GM12864 (cell line): ENCODE measurements around the gene DOCK2.
A peak's percentile ranks its signal among the peaks of the same experiment; 100 is the strongest.

Experiments
- DNase-seq: peaks from one replicate; pipeline ENCODE4 v3.0.0-alpha.2; 2011; ENCODE audit warnings: low read depth
- H3K4me3 ChIP-seq: 2 replicates; pipeline ENCODE4 v1.5.1; 2011; ENCODE audit warnings: mild to moderate bottlenecking, low read depth, low read length, control low read depth
- TF ChIP-seq, protein P1 (sequence below): IDR thresholded peaks from 2 replicates; pipeline ENCODE4 v1.5.1; 2011; ENCODE audit warnings: low read depth, mild to moderate bottlenecking, moderate library complexity, low read length, control low read depth, inconsistent platforms; ENCODE audit errors: missing control alignments

Gene DOCK2

DNA sequence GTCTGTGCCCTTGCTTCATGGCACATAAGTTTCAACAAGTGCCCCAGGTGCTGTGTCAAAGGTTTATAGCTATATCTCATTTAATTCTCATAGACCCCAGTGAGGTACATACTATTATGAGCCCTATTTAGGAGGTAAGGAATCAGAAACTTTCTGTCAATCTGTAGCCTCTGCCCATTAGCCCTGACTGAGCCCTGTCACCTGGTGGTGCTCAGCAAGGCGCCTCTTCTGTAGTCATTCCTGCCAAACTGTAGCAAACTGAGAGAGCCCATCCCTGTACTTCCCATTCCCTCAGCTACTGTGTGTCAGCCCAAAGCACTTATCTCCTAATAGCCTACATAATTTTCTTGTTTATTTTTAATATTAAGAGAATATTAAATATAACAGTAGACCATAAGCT is 422.1 kb downstream of the DOCK2 start:
- H3K4me3 ChIP-seq: no peak overlapping the region
- DNase-seq: no peak
- TF ChIP-seq, protein P1, sequence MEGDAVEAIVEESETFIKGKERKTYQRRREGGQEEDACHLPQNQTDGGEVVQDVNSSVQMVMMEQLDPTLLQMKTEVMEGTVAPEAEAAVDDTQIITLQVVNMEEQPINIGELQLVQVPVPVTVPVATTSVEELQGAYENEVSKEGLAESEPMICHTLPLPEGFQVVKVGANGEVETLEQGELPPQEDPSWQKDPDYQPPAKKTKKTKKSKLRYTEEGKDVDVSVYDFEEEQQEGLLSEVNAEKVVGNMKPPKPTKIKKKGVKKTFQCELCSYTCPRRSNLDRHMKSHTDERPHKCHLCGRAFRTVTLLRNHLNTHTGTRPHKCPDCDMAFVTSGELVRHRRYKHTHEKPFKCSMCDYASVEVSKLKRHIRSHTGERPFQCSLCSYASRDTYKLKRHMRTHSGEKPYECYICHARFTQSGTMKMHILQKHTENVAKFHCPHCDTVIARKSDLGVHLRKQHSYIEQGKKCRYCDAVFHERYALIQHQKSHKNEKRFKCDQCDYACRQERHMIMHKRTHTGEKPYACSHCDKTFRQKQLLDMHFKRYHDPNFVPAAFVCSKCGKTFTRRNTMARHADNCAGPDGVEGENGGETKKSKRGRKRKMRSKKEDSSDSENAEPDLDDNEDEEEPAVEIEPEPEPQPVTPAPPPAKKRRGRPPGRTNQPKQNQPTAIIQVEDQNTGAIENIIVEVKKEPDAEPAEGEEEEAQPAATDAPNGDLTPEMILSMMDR: no peak

GRCh38 chr5:170067152-170067551 is 430.1 kb downstream of the DOCK2 start:
- no peak for DNase-seq
- H3K4me3 ChIP-seq: no peak overlapping the region
- TF ChIP-seq, protein P1: no peak

GRCh38 chr5:170067574-170068170 is 430.6 kb downstream of the DOCK2 start:
- H3K4me3 ChIP-seq: no peak overlapping the region
- TF ChIP-seq, protein P1: no peak
- no peak for DNase-seq

DNA sequence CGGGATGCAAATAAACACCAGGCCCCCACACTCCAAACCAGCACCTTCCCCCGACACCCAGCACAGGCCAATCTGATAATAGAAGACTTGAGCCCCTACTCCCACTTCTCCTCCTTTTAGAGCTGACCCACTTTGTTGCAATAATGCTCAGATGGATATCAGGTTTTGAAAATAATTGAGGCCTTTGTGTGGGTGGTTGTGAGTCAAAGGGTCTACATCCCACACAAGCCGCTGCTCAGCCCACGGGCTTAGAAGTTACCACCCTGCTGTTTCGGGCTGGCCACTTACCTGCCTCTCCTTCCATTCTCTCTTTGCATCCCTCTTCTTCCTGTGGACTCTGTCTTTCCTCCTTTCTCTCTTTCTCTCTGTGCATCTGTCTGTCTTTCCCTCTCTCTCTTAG is 432.4 kb downstream of the DOCK2 start:
- TF ChIP-seq, protein P1: no peak
- no peak for DNase-seq
- no peak overlapping the region for H3K4me3 ChIP-seq

GRCh38 chr5:170070556-170071412 is 433.7 kb downstream of the DOCK2 start:
- H3K4me3 ChIP-seq: no peak overlapping the region
- TF ChIP-seq, protein P1: peak; percentile 65
- no peak for DNase-seq

GRCh38 chr5:170071748-170072147 is 434.7 kb downstream of the DOCK2 start:
- no peak for DNase-seq
- H3K4me3 ChIP-seq: no peak overlapping the region
- TF ChIP-seq, protein P1: no peak
